ENCODE data around the gene DNMT1.

The DNMT1 gene

DNA sequence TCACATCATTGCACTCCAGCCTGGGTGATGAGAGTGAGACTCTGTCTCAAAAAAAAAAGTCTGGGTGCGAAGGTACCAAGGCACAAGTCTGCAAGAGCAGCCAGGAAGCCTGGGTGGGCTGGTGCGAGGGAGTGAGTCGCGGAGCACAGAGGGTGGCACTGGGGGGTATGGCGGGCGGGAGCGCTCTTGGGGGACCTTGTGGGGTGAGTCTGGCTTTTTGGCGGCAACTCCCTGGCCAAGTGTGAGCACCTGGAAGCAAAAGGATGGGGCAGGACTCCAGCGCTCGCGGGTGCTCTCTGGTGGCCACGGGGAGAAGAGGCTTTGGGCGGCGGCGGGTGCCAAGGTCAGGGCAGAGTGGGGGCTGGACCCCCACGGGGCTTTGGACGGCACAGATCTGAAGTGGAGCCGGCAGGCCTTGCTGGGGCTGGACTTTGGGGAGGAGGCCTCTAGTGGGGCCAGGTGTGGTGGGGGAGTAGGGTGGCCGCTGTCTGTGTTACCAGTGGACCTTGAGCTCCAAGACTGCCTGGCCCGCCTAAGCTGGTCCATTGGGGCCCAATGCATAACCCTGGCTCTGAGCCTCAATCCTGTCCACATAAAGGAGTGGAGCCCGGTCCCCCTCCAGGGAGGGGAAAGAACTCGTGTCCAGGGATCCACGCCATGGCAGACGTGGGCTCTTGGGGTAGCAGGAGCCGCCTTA, 81.7 kb downstream of the DNMT1 start:
- H3K4me1 Mint-ChIP-seq (ENCODE audit: low read depth) = peaks cover 75% of the 10 kb centered on the region

DNA sequence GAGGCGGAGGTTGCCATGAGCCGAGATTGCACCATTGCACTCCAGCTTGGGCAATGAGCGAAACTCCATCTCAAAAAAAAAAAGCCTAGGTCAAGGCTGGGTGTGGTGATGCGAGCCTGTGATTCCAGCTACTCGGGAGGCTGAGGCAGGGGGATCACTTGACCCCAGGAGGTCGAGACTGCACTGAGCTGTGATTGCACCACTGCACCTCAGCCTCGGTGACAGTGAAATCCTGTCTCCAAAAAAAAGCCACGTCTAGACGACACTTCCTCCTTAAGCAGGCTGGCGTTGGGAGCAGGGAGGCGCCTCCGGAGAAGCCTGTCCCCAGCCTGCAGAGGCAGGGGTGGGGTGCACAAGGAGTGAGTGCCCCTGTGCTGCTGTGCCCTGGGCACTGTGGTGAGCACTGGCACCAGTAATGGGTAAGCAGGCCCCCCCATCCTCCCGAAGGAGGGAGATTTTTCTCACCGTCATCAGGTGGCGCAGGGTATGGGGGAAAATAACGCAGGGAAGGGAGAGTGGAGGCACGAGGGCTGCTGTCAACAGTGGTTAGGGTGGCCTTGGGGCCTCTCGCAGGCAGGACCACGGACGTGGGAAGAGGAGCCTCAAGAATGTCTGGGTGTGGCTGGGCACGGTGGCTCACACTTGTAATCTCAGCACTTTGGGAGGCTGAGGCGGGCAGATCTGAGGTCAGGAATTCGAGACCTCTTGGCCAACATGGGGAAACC, 82.6 kb downstream of the DNMT1 start:
- no peaks in the 10 kb centered on the region for H3K9me3 Mint-ChIP-seq
- peaks cover 64% of the 10 kb centered on the region for H3K36me3 Mint-ChIP-seq (ENCODE audit: low read depth)
- peak overlapping the region; percentile 95 for H3K4me3 Mint-ChIP-seq
- no peaks in the 10 kb centered on the region for H3K27me3 Mint-ChIP-seq
- H3K4me1 Mint-ChIP-seq (ENCODE audit: low read depth) = peaks cover 79% of the 10 kb centered on the region
- peak overlapping the region; percentile 89 for H3K27ac Mint-ChIP-seq

More for the DNA sequence above, 81.7 kb downstream of the DNMT1 start:
- H3K36me3 Mint-ChIP-seq (ENCODE audit: low read depth) = peaks cover 62% of the 10 kb centered on the region
- no peaks in the 10 kb centered on the region for H3K9me3 Mint-ChIP-seq
- peak overlapping the region; percentile 89 for H3K27ac Mint-ChIP-seq
- no peaks in the 10 kb centered on the region for H3K27me3 Mint-ChIP-seq
- peak overlapping the region; percentile 95 for H3K4me3 Mint-ChIP-seq

DNA sequence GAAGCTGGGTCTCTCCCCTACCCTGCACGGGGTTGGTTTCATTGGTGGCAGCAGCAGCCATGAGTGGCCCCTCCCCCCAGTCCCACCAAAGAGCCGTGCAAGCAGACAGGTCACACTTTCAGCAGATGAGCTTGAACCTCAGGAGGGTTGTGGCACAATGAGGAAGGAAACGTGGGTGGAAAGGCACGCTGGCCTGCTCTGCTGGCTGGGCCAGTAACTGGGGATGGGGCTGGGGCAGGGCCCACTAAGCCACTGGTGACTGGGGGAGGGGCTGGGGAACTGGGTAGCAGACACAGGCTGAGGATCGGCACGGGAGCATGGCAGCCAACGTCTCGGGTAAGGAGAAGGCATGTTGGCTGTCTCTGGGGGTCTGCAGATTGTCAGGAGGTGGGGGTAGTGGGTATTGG, 83.3 kb downstream of the DNMT1 start, which contains the start of gene P2RY11:
Gene P2RY11 (plus strand): TSS at position 289 of the 407 bp plus-strand sequence. CDS start 29 bp downstream, at position 318.
- peaks cover 84% of the 10 kb centered on the region for H3K4me1 Mint-ChIP-seq (ENCODE audit: low read depth)
- no peaks in the 10 kb centered on the region for H3K27me3 Mint-ChIP-seq
- peaks cover 70% of the 10 kb centered on the region for H3K36me3 Mint-ChIP-seq (ENCODE audit: low read depth)
- peak within 1 kb of the TSS; percentile 95 for H3K4me3 Mint-ChIP-seq
- H3K9me3 Mint-ChIP-seq = no peaks in the 10 kb centered on the region
- peak within 1 kb of the TSS; percentile 92 for H3K27ac Mint-ChIP-seq

GRCh38 chr19:10110972-10111317, 83.8 kb downstream of the DNMT1 start:
- Mint-ChIP-seq H3K4me3 (peak overlapping the region; percentile 95), H3K4me1 (ENCODE audit: low read depth) (peaks cover 81% of the 10 kb centered on the region), H3K36me3 (ENCODE audit: low read depth) (peaks cover 65% of the 10 kb centered on the region), H3K27me3 (no peaks in the 10 kb centered on the region), H3K9me3 (no peaks in the 10 kb centered on the region), H3K27ac (peak overlapping the region; percentile 92)

DNA sequence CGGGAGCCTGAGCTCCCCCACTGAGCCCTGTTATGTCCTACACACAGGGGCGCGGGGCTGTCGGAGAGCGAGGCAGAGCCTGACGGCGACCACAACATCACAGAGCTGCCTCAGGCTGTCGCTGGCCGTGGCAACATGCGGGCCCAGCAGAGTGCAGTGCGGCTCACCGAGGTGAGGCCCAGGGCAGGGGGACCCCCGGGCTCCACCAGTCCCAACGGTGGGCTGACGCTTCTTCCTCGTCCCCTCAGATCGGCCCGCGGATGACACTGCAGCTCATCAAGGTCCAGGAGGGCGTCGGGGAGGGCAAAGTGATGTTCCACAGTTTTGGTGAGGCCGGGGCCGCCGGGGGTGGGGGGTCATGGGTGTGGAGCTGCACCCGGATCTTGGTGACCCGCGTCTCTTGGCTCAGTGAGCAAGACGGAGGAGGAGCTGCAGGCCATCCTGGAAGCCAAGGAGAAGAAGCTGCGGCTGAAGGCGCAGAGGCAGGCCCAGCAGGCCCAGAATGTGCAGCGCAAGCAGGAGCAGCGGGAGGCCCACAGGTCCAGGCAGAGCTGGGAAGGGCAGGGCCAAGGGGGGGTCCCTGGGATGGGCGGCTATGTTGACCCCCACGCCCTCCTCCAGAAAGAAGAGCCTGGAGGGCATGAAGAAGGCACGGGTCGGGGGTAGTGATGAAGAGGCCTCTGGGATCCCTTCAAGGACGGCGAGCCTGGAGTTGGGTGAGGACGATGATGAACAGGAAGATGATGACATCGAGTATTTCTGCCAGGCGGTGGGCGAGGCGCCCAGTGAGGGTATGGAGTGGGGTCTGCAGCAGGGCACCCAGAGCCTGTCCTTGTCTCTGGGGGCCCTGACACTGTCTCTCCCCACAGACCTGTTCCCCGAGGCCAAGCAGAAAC, 84.4 kb downstream of the DNMT1 start:
- Mint-ChIP-seq H3K4me3 (peak overlapping the region; percentile 95), H3K4me1 (ENCODE audit: low read depth) (peaks cover 86% of the 10 kb centered on the region), H3K36me3 (ENCODE audit: low read depth) (peaks cover 62% of the 10 kb centered on the region), H3K27me3 (no peaks in the 10 kb centered on the region), H3K9me3 (no peaks in the 10 kb centered on the region), H3K27ac (peak overlapping the region; percentile 92)

GRCh38 chr19:10109528-10109927, 85.2 kb downstream of the DNMT1 start:
- H3K36me3 Mint-ChIP-seq (ENCODE audit: low read depth) = peaks cover 54% of the 10 kb centered on the region
- H3K4me1 Mint-ChIP-seq (ENCODE audit: low read depth) = peaks cover 90% of the 10 kb centered on the region

DNA sequence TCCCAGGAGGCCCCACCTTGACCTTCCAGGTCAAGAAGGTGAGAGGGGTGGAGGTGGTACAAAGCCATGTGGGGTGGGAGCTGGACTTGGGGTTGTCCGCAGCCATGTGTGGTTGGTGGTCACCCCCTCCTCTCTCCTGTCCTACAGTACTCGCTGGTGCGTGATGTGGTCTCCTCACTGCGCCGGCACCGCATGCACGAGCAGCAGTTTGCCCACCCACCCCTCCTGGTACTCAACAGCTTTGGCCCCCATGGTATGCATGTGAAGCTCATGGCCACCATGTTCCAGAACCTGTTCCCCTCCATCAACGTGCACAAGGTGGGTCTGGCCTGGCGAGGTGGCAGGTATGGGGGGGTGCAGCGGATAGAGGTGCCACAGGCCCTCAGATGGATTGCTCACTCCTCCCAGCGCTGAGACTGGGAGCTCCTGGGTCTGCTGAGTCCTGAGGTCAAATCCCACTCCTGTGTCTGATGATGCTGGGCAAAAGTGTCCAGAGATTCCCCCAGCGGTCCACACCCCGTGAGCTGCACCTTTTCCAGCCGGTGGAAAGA, 86.9 kb downstream of the DNMT1 start:
- H3K9me3 Mint-ChIP-seq = no peaks in the 10 kb centered on the region
- H3K36me3 Mint-ChIP-seq (ENCODE audit: low read depth) = peaks cover 52% of the 10 kb centered on the region
- H3K4me3 Mint-ChIP-seq = peak overlapping the region; percentile 95
- H3K27ac Mint-ChIP-seq = peak overlapping the region; percentile 100
- no peaks in the 10 kb centered on the region for H3K27me3 Mint-ChIP-seq
- H3K4me1 Mint-ChIP-seq (ENCODE audit: low read depth) = peaks cover 92% of the 10 kb centered on the region

More at GRCh38 chr19:10109528-10109927, 85.2 kb downstream of the DNMT1 start:
- no peaks in the 10 kb centered on the region for H3K27me3 Mint-ChIP-seq
- peak overlapping the region; percentile 82 for H3K27ac Mint-ChIP-seq
- peak overlapping the region; percentile 95 for H3K4me3 Mint-ChIP-seq
- no peaks in the 10 kb centered on the region for H3K9me3 Mint-ChIP-seq

DNA sequence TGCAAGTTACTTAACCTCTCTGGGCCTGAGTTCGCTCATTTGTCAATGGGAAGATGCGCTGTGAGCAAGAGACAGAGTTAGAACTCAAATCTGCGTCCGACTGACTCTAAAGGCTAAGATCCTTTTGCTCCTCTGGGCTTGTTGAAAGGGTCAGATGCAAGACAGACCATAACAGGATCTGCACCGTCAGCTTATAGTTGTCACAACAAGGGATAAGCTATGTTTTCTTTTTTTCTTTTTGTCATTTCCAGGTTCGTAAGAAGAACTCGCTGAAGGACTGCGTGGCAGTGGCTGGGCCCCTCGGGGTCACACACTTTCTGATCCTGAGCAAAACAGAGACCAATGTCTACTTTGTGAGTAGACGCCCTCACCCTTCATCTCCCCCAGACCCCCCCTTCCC, 87.5 kb downstream of the DNMT1 start:
- peak overlapping the region; percentile 100 for H3K27ac Mint-ChIP-seq
- H3K9me3 Mint-ChIP-seq = no peaks in the 10 kb centered on the region
- peak overlapping the region; percentile 95 for H3K4me3 Mint-ChIP-seq
- no peaks in the 10 kb centered on the region for H3K27me3 Mint-ChIP-seq
- peaks cover 92% of the 10 kb centered on the region for H3K4me1 Mint-ChIP-seq (ENCODE audit: low read depth)
- peaks cover 49% of the 10 kb centered on the region for H3K36me3 Mint-ChIP-seq (ENCODE audit: low read depth)

DNA sequence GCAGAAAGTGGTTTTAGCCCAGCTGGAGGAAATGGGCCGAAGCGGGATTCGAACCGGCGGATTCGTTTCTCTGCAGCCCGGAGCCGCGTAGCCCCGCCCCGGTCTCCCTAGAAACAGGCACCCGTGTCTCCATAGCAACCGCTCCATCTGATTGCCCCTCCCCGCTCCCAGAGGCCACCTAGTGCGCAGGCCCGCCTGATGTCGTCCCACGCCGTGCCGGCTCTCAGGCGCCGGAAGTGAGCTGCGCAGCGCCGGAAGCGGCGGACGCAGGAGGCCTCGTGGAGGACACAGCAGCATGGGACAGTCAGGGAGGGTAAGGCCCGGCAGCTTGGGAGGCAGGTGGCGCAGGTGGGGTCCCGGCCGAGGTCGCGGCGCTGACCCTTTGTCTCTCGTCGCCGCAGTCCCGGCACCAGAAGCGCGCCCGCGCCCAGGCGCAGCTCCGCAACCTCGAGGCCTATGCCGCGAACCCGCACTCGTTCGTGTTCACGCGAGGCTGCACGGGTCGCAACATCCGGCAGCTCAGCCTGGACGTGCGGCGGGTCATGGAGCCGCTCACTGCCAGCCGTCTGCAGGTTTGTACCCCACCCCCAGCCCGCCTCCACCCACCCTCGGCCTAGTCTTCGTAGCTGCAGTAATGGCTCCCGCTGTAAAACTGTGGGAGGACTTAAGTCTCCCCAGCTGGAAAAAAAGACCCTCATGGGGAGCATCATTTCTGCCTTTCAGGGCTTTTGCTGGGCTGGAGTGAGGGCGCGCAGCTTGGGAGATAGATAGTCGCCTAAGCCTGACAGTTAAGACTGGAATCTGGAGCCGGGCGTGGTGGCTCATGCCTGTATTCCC, 88.4 kb downstream of the DNMT1 start, which contains the start of gene PPAN:
Gene PPAN (plus strand): TSS at position 263 of the 837 bp plus-strand sequence. CDS start 33 bp downstream, at position 296.
- no peaks in the 10 kb centered on the region for H3K27me3 Mint-ChIP-seq
- peaks cover 43% of the 10 kb centered on the region for H3K36me3 Mint-ChIP-seq (ENCODE audit: low read depth)
- peak within 1 kb of the TSS; percentile 100 for H3K27ac Mint-ChIP-seq
- no peaks in the 10 kb centered on the region for H3K9me3 Mint-ChIP-seq
- peaks cover 91% of the 10 kb centered on the region for H3K4me1 Mint-ChIP-seq (ENCODE audit: low read depth)
- H3K4me3 Mint-ChIP-seq = peak within 1 kb of the TSS; percentile 95

- Mint-ChIP-seq H3K9me3 (no peaks in the 10 kb centered on the region), H3K27me3 (no peaks in the 10 kb centered on the region), H3K4me3 (peak overlapping the region; percentile 95), H3K27ac (peak overlapping the region; percentile 100), H3K4me1 (ENCODE audit: low read depth) (peaks cover 91% of the 10 kb centered on the region), H3K36me3 (ENCODE audit: low read depth) (peaks cover 38% of the 10 kb centered on the region)
These were observed 89.1 kb downstream of the DNMT1 start for GRCh38 chr19:10105509-10106099.

GRCh38 chr19:10104665-10105508, 89.9 kb downstream of the DNMT1 start:
- Mint-ChIP-seq H3K27ac (peak overlapping the region; percentile 100), H3K9me3 (no peaks in the 10 kb centered on the region)

DNA sequence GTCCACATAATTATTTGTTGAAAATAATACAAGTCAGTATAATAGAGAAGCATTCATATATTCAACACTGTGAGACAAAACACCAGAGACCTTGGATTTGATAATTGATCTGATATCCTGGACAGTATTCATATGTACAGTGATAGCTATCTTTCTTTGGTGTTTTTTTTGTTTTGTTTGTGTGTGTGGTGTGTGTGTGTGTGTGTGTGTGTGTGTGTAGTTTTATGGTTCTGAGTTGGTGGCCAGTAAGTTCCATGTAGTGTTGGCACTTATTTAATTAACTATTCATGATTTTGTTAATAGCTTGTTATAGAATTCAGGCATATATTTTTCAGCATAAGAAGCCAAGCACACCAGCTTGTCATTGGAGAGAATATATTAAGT, 90.6 kb downstream of the DNMT1 start:
- Mint-ChIP-seq H3K36me3 (ENCODE audit: low read depth) (peaks cover 28% of the 10 kb centered on the region), H3K4me3 (peak overlapping the region; percentile 95), H3K4me1 (ENCODE audit: low read depth) (peaks cover 86% of the 10 kb centered on the region)

More at GRCh38 chr19:10104665-10105508, 89.9 kb downstream of the DNMT1 start:
- no peaks in the 10 kb centered on the region for H3K27me3 Mint-ChIP-seq
- peaks cover 32% of the 10 kb centered on the region for H3K36me3 Mint-ChIP-seq (ENCODE audit: low read depth)
- H3K4me1 Mint-ChIP-seq (ENCODE audit: low read depth) = peaks cover 88% of the 10 kb centered on the region
- H3K4me3 Mint-ChIP-seq = peak overlapping the region; percentile 95

More for the DNA sequence above, 90.6 kb downstream of the DNMT1 start:
- Mint-ChIP-seq H3K27ac (peak overlapping the region; percentile 100), H3K27me3 (no peaks in the 10 kb centered on the region), H3K9me3 (no peaks in the 10 kb centered on the region)

All from stimulated activated naive CD8-positive, alpha-beta T cell treated with anti-CD3 and anti-CD28 coated beads, Interleukin-15, Interleukin-2, amounts not matched to agents 100 ng/mL and 50 ng/mL, for 24 hours (primary cell).